Measurements from ENCODE around the gene TPRN. TPM values are rescaled to one million over a fixed set of nuclear protein-coding genes. Genes with fewer than 3 reads are reported as not detected.

The TPRN gene
- total RNA-seq, 1 experiment from 2014 or later, result 43.1 TPM

DNA sequence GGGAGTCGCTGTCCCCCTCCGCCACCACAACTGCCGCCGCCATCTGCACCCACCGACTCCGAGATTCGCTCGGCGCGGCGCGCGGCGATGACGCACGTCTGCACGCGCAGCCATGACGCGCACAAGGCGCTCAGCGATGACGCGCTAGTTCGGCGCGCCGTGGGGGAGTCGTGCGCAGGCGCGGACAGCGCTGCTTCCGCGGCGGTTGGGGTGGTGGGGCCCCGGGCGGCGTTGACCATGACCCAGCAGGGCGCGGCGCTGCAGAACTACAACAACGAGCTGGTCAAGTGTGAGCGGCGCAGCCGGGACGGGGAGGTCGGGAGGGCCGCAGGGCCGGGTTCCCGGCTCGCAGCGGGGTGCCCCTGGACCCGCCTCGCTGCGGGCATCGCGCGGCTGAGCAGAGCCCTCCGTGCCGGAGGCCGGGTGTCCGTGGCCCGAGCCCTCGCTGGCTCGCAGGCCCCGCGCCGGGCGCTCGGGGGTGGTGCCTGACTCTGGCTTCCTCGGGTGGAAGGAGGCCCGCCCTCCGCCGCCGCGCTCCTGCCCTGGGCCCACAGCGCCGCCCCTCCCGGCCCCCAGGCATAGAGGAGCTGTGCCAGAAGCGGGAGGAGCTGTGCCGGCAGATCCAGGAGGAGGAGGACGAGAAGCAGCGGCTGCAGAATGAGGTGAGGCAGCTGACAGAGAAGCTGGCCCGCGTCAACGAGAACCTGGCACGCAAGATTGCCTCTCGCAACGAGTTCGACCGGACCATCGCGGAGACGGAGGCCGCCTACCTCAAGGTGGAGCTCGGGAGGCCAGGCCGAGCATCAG is 11.8 kb downstream of the TPRN start, which contains the start of the genes ANAPC2 and SSNA1 (continued):
- TF ChIP-seq, protein P1, sequence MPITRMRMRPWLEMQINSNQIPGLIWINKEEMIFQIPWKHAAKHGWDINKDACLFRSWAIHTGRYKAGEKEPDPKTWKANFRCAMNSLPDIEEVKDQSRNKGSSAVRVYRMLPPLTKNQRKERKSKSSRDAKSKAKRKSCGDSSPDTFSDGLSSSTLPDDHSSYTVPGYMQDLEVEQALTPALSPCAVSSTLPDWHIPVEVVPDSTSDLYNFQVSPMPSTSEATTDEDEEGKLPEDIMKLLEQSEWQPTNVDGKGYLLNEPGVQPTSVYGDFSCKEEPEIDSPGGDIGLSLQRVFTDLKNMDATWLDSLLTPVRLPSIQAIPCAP (CRISPR knock-in tag; IDR thresholded peaks at IDR 0.05), result 0 out of 2 replicates have a peak, but pooled peaks have one; percentile 42
- TF ChIP-seq, protein P2, sequence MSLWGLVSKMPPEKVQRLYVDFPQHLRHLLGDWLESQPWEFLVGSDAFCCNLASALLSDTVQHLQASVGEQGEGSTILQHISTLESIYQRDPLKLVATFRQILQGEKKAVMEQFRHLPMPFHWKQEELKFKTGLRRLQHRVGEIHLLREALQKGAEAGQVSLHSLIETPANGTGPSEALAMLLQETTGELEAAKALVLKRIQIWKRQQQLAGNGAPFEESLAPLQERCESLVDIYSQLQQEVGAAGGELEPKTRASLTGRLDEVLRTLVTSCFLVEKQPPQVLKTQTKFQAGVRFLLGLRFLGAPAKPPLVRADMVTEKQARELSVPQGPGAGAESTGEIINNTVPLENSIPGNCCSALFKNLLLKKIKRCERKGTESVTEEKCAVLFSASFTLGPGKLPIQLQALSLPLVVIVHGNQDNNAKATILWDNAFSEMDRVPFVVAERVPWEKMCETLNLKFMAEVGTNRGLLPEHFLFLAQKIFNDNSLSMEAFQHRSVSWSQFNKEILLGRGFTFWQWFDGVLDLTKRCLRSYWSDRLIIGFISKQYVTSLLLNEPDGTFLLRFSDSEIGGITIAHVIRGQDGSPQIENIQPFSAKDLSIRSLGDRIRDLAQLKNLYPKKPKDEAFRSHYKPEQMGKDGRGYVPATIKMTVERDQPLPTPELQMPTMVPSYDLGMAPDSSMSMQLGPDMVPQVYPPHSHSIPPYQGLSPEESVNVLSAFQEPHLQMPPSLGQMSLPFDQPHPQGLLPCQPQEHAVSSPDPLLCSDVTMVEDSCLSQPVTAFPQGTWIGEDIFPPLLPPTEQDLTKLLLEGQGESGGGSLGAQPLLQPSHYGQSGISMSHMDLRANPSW (CRISPR knock-in tag; conservative IDR thresholded peaks at IDR 0.05; ENCODE audit: low read depth), result no peak
- TF ChIP-seq, protein P3, sequence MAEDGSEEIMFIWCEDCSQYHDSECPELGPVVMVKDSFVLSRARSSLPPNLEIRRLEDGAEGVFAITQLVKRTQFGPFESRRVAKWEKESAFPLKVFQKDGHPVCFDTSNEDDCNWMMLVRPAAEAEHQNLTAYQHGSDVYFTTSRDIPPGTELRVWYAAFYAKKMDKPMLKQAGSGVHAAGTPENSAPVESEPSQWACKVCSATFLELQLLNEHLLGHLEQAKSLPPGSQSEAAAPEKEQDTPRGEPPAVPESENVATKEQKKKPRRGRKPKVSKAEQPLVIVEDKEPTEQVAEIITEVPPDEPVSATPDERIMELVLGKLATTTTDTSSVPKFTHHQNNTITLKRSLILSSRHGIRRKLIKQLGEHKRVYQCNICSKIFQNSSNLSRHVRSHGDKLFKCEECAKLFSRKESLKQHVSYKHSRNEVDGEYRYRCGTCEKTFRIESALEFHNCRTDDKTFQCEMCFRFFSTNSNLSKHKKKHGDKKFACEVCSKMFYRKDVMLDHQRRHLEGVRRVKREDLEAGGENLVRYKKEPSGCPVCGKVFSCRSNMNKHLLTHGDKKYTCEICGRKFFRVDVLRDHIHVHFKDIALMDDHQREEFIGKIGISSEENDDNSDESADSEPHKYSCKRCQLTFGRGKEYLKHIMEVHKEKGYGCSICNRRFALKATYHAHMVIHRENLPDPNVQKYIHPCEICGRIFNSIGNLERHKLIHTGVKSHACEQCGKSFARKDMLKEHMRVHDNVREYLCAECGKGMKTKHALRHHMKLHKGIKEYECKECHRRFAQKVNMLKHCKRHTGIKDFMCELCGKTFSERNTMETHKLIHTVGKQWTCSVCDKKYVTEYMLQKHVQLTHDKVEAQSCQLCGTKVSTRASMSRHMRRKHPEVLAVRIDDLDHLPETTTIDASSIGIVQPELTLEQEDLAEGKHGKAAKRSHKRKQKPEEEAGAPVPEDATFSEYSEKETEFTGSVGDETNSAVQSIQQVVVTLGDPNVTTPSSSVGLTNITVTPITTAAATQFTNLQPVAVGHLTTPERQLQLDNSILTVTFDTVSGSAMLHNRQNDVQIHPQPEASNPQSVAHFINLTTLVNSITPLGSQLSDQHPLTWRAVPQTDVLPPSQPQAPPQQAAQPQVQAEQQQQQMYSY (CRISPR knock-in tag; IDR thresholded peaks at IDR 0.05), result peak; percentile 53; the same call in 1 of the 2 replicates
- TF ChIP-seq ZNF423 (CRISPR knock-in tag; IDR thresholded peaks at IDR 0.05) (no peak), CBFB (CRISPR knock-in tag; IDR thresholded peaks at IDR 0.05; ENCODE audit: low read depth) (peak; percentile 97), ETV6 (CRISPR knock-in tag; IDR thresholded peaks at IDR 0.05) (peak; percentile 96), ZNF121 (CRISPR knock-in tag; IDR thresholded peaks at IDR 0.05) (no peak), ZNF138 (CRISPR knock-in tag; conservative IDR thresholded peaks at IDR 0.05) (peak; percentile 71; the same call in 1 of the 2 replicates), TCF7 (CRISPR knock-in tag; IDR thresholded peaks at IDR 0.05; ENCODE audit: low read depth) (no peak), FOXK1 (CRISPR knock-in tag; IDR thresholded peaks at IDR 0.05) (peak; percentile 99), NR2C2 (CRISPR knock-in tag; IDR thresholded peaks at IDR 0.05) (no peak), ZNF671 (CRISPR knock-in tag; IDR thresholded peaks at IDR 0.05) (0 out of 2 replicates have a peak, but pooled peaks have one; percentile 16), SOX15 (CRISPR knock-in tag; IDR thresholded peaks at IDR 0.05) (no peak), TP53 (CRISPR knock-in tag; IDR thresholded peaks at IDR 0.05) (peak; percentile 76; the same call in 1 of the 2 replicates), EMX1 (CRISPR knock-in tag; IDR thresholded peaks at IDR 0.05) (no peak), ZNF219 (CRISPR knock-in tag; IDR thresholded peaks at IDR 0.05; ENCODE audit: borderline replicate concordance) (no peak)
- TF ChIP-seq, protein P4, sequence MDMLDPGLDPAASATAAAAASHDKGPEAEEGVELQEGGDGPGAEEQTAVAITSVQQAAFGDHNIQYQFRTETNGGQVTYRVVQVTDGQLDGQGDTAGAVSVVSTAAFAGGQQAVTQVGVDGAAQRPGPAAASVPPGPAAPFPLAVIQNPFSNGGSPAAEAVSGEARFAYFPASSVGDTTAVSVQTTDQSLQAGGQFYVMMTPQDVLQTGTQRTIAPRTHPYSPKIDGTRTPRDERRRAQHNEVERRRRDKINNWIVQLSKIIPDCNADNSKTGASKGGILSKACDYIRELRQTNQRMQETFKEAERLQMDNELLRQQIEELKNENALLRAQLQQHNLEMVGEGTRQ (CRISPR knock-in tag; IDR thresholded peaks at IDR 0.05), result peak; percentile 72
- TF ChIP-seq, protein P5, sequence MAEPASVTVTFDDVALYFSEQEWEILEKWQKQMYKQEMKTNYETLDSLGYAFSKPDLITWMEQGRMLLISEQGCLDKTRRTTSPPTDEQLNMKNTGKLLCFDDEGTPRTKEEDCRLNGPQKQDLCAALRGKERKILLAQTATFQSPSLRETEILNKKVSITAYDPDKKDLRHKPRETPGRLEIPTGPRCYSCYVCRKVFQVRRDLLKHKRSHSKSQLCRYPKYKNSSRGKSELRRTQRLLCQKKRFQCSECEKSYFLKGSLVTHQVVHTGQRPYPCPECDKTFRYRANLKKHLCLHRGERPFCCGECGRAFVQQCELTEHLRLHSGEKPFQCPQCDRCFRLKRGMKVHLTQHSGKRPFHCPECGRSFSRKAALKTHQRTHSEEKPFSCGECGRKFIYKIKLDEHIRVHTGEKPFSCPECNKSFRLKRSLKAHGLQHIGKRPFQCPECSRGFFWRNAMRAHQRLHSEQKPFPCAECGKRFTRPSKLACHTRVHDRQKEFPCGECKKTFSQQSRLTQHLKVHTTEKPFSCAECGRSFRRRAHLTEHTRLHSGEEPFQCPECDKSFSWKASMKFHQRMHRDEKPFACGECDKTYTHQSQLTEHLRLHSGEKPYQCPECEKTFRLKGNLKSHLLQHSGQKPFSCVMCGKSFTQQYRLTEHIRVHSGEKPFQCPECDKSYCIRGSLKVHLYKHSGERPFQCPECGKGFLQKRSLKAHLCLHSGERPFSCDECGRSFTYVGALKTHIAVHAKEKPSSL (CRISPR knock-in tag; conservative IDR thresholded peaks at IDR 0.05), result no peak
- TF ChIP-seq, protein P6, sequence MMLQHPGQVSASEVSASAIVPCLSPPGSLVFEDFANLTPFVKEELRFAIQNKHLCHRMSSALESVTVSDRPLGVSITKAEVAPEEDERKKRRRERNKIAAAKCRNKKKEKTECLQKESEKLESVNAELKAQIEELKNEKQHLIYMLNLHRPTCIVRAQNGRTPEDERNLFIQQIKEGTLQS (CRISPR knock-in tag; conservative IDR thresholded peaks at IDR 0.05), result no peak
- TF ChIP-seq, protein P7, sequence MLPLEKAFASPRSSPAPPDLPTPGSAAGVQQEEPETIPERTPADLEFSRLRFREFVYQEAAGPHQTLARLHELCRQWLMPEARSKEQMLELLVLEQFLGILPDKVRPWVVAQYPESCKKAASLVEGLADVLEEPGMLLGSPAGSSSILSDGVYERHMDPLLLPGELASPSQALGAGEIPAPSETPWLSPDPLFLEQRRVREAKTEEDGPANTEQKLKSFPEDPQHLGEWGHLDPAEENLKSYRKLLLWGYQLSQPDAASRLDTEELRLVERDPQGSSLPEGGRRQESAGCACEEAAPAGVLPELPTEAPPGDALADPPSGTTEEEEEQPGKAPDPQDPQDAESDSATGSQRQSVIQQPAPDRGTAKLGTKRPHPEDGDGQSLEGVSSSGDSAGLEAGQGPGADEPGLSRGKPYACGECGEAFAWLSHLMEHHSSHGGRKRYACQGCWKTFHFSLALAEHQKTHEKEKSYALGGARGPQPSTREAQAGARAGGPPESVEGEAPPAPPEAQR (CRISPR knock-in tag; IDR thresholded peaks at IDR 0.05), result no peak
- TF ChIP-seq, protein P8, sequence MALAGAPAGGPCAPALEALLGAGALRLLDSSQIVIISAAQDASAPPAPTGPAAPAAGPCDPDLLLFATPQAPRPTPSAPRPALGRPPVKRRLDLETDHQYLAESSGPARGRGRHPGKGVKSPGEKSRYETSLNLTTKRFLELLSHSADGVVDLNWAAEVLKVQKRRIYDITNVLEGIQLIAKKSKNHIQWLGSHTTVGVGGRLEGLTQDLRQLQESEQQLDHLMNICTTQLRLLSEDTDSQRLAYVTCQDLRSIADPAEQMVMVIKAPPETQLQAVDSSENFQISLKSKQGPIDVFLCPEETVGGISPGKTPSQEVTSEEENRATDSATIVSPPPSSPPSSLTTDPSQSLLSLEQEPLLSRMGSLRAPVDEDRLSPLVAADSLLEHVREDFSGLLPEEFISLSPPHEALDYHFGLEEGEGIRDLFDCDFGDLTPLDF (CRISPR knock-in tag; IDR thresholded peaks at IDR 0.05), result 0 out of 2 replicates have a peak, but pooled peaks have one; percentile 27
- TF ChIP-seq, protein P9, sequence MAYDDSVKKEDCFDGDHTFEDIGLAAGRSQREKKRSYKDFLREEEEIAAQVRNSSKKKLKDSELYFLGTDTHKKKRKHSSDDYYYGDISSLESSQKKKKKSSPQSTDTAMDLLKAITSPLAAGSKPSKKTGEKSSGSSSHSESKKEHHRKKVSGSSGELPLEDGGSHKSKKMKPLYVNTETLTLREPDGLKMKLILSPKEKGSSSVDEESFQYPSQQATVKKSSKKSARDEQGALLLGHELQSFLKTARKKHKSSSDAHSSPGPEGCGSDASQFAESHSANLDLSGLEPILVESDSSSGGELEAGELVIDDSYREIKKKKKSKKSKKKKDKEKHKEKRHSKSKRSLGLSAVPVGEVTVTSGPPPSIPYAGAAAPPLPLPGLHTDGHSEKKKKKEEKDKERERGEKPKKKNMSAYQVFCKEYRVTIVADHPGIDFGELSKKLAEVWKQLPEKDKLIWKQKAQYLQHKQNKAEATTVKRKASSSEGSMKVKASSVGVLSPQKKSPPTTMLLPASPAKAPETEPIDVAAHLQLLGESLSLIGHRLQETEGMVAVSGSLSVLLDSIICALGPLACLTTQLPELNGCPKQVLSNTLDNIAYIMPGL (CRISPR knock-in tag; IDR thresholded peaks at IDR 0.05), result peak; percentile 94

All from WTC11 (cell line).